HG02798 (cell line): ENCODE results near the gene EML6.
A peak's percentile ranks its signal among the peaks of the same experiment; 100 is the strongest.

ENCODE experiments used
- ATAC-seq: cut with Tn5 transposase; IDR thresholded peaks from one replicate; pipeline ENCODE4 v1.9.1; 2021; ENCODE audit warnings: mild to moderate bottlenecking; ENCODE audit not compliant: unreplicated experiment, poor library complexity

Gene EML6

DNA sequence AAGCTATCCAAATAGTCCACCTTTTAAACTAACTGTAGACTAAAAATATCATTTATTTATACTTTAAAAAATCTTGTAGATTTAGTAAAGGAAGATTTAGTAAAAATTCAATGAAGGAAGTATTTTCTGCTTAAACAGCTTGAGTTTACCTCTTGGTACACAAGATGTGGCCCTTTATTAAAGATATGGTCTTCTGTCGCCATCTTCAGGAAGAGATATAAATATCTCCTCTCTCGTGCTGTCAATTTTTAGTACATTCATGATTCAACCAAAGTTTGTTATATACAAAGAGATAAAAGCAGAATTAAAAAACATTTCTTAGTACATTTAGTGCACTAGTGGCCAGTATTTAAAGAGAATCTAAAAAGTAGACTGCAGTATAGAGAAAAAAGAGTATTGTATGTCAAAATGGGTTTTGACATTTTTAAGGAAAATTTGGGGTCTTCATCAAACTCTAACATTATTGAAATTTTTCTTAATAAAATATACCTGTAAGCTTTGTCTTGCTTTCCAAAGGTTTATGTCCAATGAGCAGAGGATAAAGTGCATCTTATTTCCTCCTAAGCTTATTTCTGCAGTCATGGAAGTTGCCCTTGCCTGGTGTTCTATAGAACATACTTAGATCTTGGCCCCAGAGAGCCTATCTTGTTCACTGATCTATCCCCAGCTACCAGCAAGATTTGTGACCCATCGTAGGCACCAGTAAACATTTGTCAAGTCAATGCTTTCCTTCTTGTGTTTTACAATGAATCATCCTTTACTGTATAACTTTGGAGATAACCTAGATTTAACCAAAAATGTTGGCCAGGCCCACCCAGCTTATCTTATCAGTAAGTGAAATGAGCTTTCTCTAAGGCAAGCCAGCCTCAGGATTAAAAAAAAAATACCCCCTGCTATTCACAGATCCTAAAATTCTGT lies 18.5 kb upstream of the EML6 start:
- peak; percentile 51 for ATAC-seq

GRCh38 chr2:54706622-54707021 lies 16.8 kb upstream of the EML6 start:
- no peak for ATAC-seq

- peak; percentile 21 for ATAC-seq
Measured at GRCh38 chr2:54708584-54709335, 14.7 kb upstream of the EML6 start.

- ATAC-seq: peak; percentile 54
Measured at GRCh38 chr2:54709336-54709809, 14.1 kb upstream of the EML6 start.

- no peak for ATAC-seq
Measured at GRCh38 chr2:54710216-54710615, 13.2 kb upstream of the EML6 start.

GRCh38 chr2:54712516-54712915 lies 10.9 kb upstream of the EML6 start:
- no peak for ATAC-seq

DNA sequence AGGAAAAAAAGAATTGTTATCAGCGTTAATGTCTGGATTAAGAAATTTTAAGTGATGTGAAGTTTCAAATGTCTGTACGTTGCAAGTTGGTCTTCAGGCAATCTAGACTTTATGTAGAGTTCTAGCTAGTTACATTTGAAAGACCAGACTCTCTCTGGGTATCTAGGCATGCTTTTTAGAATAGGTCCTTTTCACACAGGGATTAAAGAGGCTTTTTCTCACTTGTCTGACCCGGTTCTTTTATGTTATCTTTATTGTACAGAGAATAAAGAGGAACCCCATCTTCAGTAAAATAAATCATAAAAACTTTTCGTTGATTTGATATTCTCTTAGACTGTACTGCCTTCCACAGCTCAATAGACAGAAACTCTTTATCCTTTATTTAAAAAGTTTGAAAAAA lies 8.5 kb upstream of the EML6 start:
- no peak for ATAC-seq

GRCh38 chr2:54716375-54716774 lies 7.1 kb upstream of the EML6 start:
- ATAC-seq: no peak

DNA sequence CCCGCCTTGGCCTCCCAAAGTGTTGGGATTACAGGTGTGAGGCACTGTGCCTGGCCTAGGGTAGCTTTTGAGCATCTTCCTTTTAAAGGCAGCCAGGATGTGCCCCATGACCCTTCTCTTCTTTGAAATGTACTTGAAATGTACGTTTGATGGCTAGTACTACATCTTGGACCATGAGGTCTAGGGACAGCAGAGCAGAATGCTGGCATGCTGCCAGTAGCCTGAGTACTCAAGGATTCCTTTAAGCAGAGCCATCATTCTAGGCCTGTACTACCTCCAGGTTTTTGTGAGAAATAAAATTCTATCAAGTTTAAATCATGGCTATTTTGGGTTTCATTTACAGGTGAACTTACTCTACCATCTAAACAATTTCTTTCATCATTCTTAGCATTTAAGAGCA lies 2.9 kb upstream of the EML6 start:
- no peak for ATAC-seq

GRCh38 chr2:54722641-54723040 lies 821 bp upstream of the EML6 start:
- ATAC-seq: no peak

GRCh38 chr2:54723996-54724559 lies 616 bp downstream of the EML6 start:
- ATAC-seq: no peak

- no peak for ATAC-seq
Measured at GRCh38 chr2:54724560-54725342, 1.3 kb downstream of the EML6 start.

- no peak for ATAC-seq
Measured at GRCh38 chr2:54725343-54726099, 2.1 kb downstream of the EML6 start.

DNA sequence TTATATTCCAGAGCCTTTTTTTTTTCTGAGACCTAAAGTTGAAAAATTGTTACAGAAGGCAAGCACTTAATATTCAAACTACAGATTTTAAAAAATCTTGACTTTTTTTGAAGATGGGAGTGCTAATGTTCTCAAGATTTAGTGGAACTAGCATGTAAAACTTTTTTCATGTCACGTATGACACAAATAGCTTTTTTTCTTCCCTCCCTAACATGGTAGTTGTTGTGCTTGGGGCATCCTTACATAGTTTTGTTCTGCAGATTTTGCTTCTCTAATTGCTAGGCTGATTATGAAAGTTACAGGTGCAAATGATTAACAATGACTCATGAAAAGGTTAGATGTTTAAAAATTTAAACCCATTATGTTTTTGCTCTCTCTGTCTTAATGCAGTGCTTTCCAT lies 3.0 kb downstream of the EML6 start:
- ATAC-seq: no peak

- ATAC-seq: no peak
Measured at GRCh38 chr2:54726940-54727339, 3.5 kb downstream of the EML6 start.

DNA sequence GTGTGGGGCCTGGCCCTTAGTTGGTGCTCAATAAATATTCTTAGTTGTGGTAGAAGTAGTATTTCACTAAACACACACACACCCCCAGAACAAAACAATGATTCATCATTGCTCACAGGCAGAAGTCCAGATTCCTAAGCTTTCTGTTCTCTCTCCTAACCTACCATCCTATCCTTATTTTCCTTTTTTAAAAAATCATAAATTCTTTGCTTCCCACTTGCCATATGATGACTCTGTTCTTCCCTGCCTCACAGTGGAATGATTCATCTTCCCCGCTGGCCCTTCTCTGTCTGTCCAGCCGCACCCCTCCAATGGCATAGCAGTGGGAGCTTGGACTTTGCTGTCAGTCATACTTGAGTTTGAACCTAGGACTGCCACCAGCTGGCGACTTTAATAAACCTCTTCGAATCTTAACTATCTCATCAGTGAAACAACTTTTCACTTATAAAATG lies 5.2 kb downstream of the EML6 start:
- ATAC-seq: no peak

GRCh38 chr2:54735636-54736035 lies 12.2 kb downstream of the EML6 start:
- no peak for ATAC-seq

DNA sequence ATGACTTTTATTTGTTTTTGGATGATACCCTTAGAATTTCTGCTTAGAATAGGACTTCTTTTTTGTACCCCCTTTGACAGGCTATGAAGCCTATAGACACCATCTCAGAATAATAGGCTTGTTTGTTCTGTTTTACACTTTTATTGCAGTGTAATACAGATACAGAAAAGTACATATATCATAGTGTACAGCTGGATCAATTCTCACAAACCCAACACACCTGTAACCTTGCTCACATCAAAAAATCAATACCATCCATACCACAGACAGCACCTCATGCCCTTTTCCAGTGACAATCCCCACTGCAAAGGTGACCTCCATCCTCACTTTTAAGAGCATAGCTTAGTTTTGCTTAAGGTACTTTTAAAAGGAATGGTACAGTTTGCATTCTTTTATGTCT lies 14.8 kb downstream of the EML6 start:
- ATAC-seq: no peak

- no peak for ATAC-seq
Measured at GRCh38 chr2:54740333-54740732, 16.9 kb downstream of the EML6 start.

- no peak for ATAC-seq
Measured at GRCh38 chr2:54741250-54741649, 17.8 kb downstream of the EML6 start.
